Measurements from ENCODE around the gene REPS2.

Gene REPS2

GRCh38 chrX:17024886-17025285 lies 78.4 kb downstream of the REPS2 start:
- no peak for TF ChIP-seq CTCF (IDR thresholded peaks at IDR 0.05; ENCODE audit: insufficient read depth, low read length, poor library complexity, severe bottlenecking)
- no peaks in the 10 kb centered on the region; the same call in 1 of the 2 replicates for H3K27me3 ChIP-seq (replicated peaks; ENCODE audit: control insufficient read depth, insufficient read depth, low read length)
- no peaks in the 10 kb centered on the region for H3K36me3 ChIP-seq (ENCODE audit: control insufficient read depth, insufficient read depth, low read length)
- no peak for DNase-seq (ENCODE audit: extremely low read depth, insufficient read length)
- no peak overlapping the region for H3K4me3 ChIP-seq (replicated peaks; ENCODE audit: low read depth, low read length)

GRCh38 chrX:17025621-17026302 lies 79.3 kb downstream of the REPS2 start:
- Histone ChIP-seq H3K27me3 (replicated peaks; ENCODE audit: control insufficient read depth, insufficient read depth, low read length) (no peaks in the 10 kb centered on the region; the same call in 1 of the 2 replicates), H3K4me3 (replicated peaks; ENCODE audit: low read depth, low read length) (no peak overlapping the region), H3K36me3 (ENCODE audit: control insufficient read depth, insufficient read depth, low read length) (no peaks in the 10 kb centered on the region)
- no peak for DNase-seq (ENCODE audit: extremely low read depth, insufficient read length)
- TF ChIP-seq CTCF (IDR thresholded peaks at IDR 0.05; ENCODE audit: insufficient read depth, low read length, poor library complexity, severe bottlenecking): no peak

DNA sequence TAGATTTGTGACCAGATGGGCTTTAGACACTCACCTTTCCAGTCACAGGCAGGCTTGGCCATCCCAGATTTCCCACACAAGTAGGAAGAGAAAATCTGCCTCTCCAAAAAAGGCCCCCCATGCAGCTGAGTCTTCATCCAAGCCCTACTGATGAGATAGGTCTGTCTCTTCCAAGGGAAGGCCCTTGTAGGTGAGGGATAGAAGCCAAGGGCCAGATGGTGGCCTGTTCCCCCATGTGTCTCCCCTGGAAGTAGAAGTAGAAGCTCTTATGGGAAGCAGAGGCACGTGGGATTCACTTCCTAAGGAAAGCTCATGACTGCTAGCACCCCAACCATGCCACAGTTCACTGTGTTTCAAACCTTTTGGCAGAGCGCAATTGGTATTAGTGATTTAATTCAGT lies 81.5 kb downstream of the REPS2 start:
- TF ChIP-seq CTCF (IDR thresholded peaks at IDR 0.05; ENCODE audit: insufficient read depth, low read length, poor library complexity, severe bottlenecking): no peak
- H3K36me3 ChIP-seq (ENCODE audit: control insufficient read depth, insufficient read depth, low read length): no peaks in the 10 kb centered on the region
- DNase-seq (ENCODE audit: extremely low read depth, insufficient read length): no peak
- no peaks in the 10 kb centered on the region; the same call in 1 of the 2 replicates for H3K27me3 ChIP-seq (replicated peaks; ENCODE audit: control insufficient read depth, insufficient read depth, low read length)
- H3K4me3 ChIP-seq (replicated peaks; ENCODE audit: low read depth, low read length): no peak overlapping the region

GRCh38 chrX:17028356-17028755 lies 81.9 kb downstream of the REPS2 start:
- no peak overlapping the region for H3K4me3 ChIP-seq (replicated peaks; ENCODE audit: low read depth, low read length)
- no peaks in the 10 kb centered on the region for H3K36me3 ChIP-seq (ENCODE audit: control insufficient read depth, insufficient read depth, low read length)
- H3K27me3 ChIP-seq (replicated peaks; ENCODE audit: control insufficient read depth, insufficient read depth, low read length): no peaks in the 10 kb centered on the region; the same call in 1 of the 2 replicates
- TF ChIP-seq CTCF (IDR thresholded peaks at IDR 0.05; ENCODE audit: insufficient read depth, low read length, poor library complexity, severe bottlenecking): no peak
- DNase-seq (ENCODE audit: extremely low read depth, insufficient read length): no peak

DNA sequence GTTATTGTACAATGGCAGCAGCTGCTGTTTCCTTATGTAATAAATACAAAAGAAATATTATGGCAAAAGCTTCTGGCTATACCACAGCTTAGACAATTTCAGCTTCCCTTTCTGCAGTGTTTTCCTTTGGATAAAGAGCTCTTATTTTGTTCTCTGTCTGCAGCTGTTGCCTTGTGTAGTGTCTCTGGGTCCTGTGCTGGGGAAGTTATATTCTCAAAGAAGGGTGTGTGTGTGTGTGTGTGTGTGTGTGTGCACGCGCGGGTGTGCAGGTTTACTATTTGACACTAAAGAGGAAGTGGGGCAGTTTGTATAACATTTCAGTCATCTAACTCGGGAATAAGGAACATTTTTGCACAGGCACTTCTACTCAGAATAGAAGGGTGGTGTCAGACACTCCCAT lies 83.6 kb downstream of the REPS2 start:
- Histone ChIP-seq H3K4me3 (replicated peaks; ENCODE audit: low read depth, low read length) (no peak overlapping the region), H3K27me3 (replicated peaks; ENCODE audit: control insufficient read depth, insufficient read depth, low read length) (no peaks in the 10 kb centered on the region), H3K36me3 (ENCODE audit: control insufficient read depth, insufficient read depth, low read length) (no peaks in the 10 kb centered on the region)
- DNase-seq (ENCODE audit: extremely low read depth, insufficient read length): no peak
- no peak for TF ChIP-seq CTCF (IDR thresholded peaks at IDR 0.05; ENCODE audit: insufficient read depth, low read length, poor library complexity, severe bottlenecking)
